Neural cell (in vitro differentiated cells): ENCODE results near the gene DIS3L2. TPM values are rescaled to one million over a fixed set of nuclear protein-coding genes. Genes with fewer than 3 reads are reported as not detected.

Experiments
- H2AFZ ChIP-seq: fragments of 200-600, 300-800 bp; sonication (generic), shearing (Covaris generic); 2 replicates; pipeline ENCODE4 v1.6.0; 2014; ENCODE audit warnings: low read depth, mild to moderate bottlenecking, antibody characterized with exemption, low read length, moderate library complexity
- H3F3A ChIP-seq: fragments of 200-600 bp; shearing (Covaris generic); 2 replicates; pipeline ENCODE4 v1.6.1; 2016; ENCODE audit warnings: mild to moderate bottlenecking, moderate library complexity, mixed read lengths, antibody characterized with exemption, low read length; ENCODE audit not compliant: insufficient read depth, poor library complexity, severe bottlenecking
- H3K27ac ChIP-seq: fragments of 200-600, 300-800 bp; sonication (generic), shearing (Covaris generic); 2 replicates; pipeline ENCODE4 v1.5.1; 2014; ENCODE audit warnings: mild to moderate bottlenecking, low read length, moderate library complexity
- H3K27me3 ChIP-seq: fragments of 300-800, 200-600 bp; sonication (generic), shearing (Covaris generic); 2 replicates; pipeline ENCODE4 v1.6.0; 2014; ENCODE audit warnings: mild to moderate bottlenecking, low read depth, low read length, moderate library complexity; ENCODE audit not compliant: insufficient read depth
- H3K36me3 ChIP-seq: fragments of 300-800, 200-600 bp; sonication (generic), shearing (Covaris generic); 2 replicates; pipeline ENCODE4 v1.5.1; 2014; ENCODE audit warnings: mild to moderate bottlenecking, antibody characterized with exemption, low read length, moderate library complexity; ENCODE audit not compliant: insufficient read depth
- H3K4me2 ChIP-seq: fragments of 300-800, 200-600 bp; sonication (generic), shearing (Covaris generic); 2 replicates; pipeline ENCODE4 v1.6.0; 2014; ENCODE audit warnings: mild to moderate bottlenecking, low read length
- H3K4me3 ChIP-seq: fragments of 300-800, 200-600 bp; sonication (generic), shearing (Covaris generic); 2 replicates; pipeline ENCODE4 v1.5.1; 2014; ENCODE audit warnings: mild to moderate bottlenecking, low read length, moderate library complexity
- H3K79me2 ChIP-seq: fragments of 200-600 bp; shearing (Covaris generic); replicated peaks from 2 replicates; pipeline ENCODE4 v1.6.0; 2014; ENCODE audit warnings: mild to moderate bottlenecking, low read length, moderate library complexity; ENCODE audit not compliant: insufficient read depth
- H3K9ac ChIP-seq: fragments of 300-800, 200-600 bp; sonication (generic), shearing (Covaris generic); 2 replicates; pipeline ENCODE4 v1.6.1; 2016; ENCODE audit warnings: mild to moderate bottlenecking, low read length, mixed read lengths
- H3K9me2 ChIP-seq: fragments of 200-600 bp; shearing (Covaris generic); 2 replicates; pipeline ENCODE4 v1.6.1; 2016; ENCODE audit warnings: mild to moderate bottlenecking, low read length, mixed read lengths; ENCODE audit not compliant: insufficient read depth
- H3K9me3 ChIP-seq: fragments of 200-600, 300-800 bp; sonication (generic), shearing (Covaris generic); 2 replicates; pipeline ENCODE4 v1.6.1; 2016; ENCODE audit warnings: mild to moderate bottlenecking, mixed run types, low read length, moderate library complexity, mixed read lengths
- H4K20me1 ChIP-seq: fragments of 200-600 bp; shearing (Covaris generic); 2 replicates; pipeline ENCODE4 v1.6.1; 2016; ENCODE audit warnings: mild to moderate bottlenecking, mixed run types; ENCODE audit not compliant: insufficient read depth
- EP300 ChIP-seq: fragments of 450-650 bp; conservative IDR thresholded peaks from 2 replicates; pipeline ENCODE4 v1.6.1; 2014; ENCODE audit warnings: antibody characterized with exemption, mild to moderate bottlenecking, moderate library complexity; ENCODE audit not compliant: poor library complexity, severe bottlenecking
- EZH2 ChIP-seq: fragments of 200-600, 300-800 bp; shearing (Covaris generic), sonication (generic); IDR thresholded peaks from 2 replicates; pipeline ENCODE4 v1.6.1; 2014; ENCODE audit warnings: antibody characterized with exemption, low read length, borderline replicate concordance, mild to moderate bottlenecking; ENCODE audit not compliant: insufficient read depth, poor library complexity, severe bottlenecking
- MXI1 ChIP-seq: fragments of 450-650 bp; conservative IDR thresholded peaks from 2 replicates; pipeline ENCODE4 v1.6.1; 2014; ENCODE audit warnings: antibody characterized with exemption, mild to moderate bottlenecking; ENCODE audit not compliant: poor library complexity, severe bottlenecking
- POLR2AphosphoS5 ChIP-seq: IDR thresholded peaks from 2 replicates; pipeline ENCODE4 v1.6.1; 2012
- RAD21 ChIP-seq: fragments of 450-650 bp; conservative IDR thresholded peaks from 2 replicates; pipeline ENCODE4 v1.6.1; 2014; ENCODE audit warnings: antibody characterized with exemption, mild to moderate bottlenecking, moderate library complexity
- SMC3 ChIP-seq: fragments of 450-650 bp; conservative IDR thresholded peaks from 2 replicates; pipeline ENCODE4 v1.6.1; 2014; ENCODE audit warnings: antibody characterized with exemption, mild to moderate bottlenecking, moderate library complexity; ENCODE audit not compliant: poor library complexity
- TAF1 ChIP-seq: IDR thresholded peaks from 2 replicates; pipeline ENCODE4 v1.6.1; 2012; ENCODE audit warnings: low read depth
- polyA plus RNA-seq: library from polyadenylated mRNA; depleted of rRNA; stranded (reverse); fragments of >200 nt; gene quantifications from 2 replicates; pipeline ENCODE4 v1.2.3, GENCODE V29; 2014
- TF ChIP-seq, protein P1 (sequence below): fragments of 450-650 bp; IDR thresholded peaks from 2 replicates; pipeline ENCODE4 v1.5.1; 2014; ENCODE audit warnings: antibody characterized with exemption, mild to moderate bottlenecking, moderate library complexity; ENCODE audit not compliant: poor library complexity, severe bottlenecking
- TF ChIP-seq, protein P2 (sequence below): IDR thresholded peaks from 2 replicates; pipeline ENCODE4 v1.6.1; 2012; ENCODE audit warnings: borderline replicate concordance

DIS3L2 gene
- polyA plus RNA-seq, 1 donor from 2014 or later: 20.0 TPM

- Histone ChIP-seq H2AFZ (no peak overlapping the region), H4K20me1 (no peaks in the 10 kb centered on the region), H3K9me2 (no peaks in the 10 kb centered on the region), H3K9ac (no peak overlapping the region), H3K4me3 (no peak overlapping the region), H3F3A (no peaks in the 10 kb centered on the region), H3K36me3 (no peaks in the 10 kb centered on the region), H3K9me3 (no peaks in the 10 kb centered on the region), H3K79me2 (no peaks in the 10 kb centered on the region), H3K27me3 (no peaks in the 10 kb centered on the region), H3K4me2 (no peak overlapping the region), H3K27ac (no peak overlapping the region)
- TF ChIP-seq EZH2: no peak
- TF ChIP-seq RAD21: no peak
- TF ChIP-seq TAF1: no peak
Measured at GRCh38 chr2:232103140-232103737, 141.7 kb downstream of the DIS3L2 start.

GRCh38 chr2:232104076-232104646 is 142.6 kb downstream of the DIS3L2 start:
- H3K9me2 ChIP-seq: no peaks in the 10 kb centered on the region
- TF ChIP-seq MXI1 (no peak), TAF1 (no peak), SMC3 (no peak), EP300 (no peak), POLR2AphosphoS5 (no peak), EZH2 (no peak), RAD21 (no peak)
- TF ChIP-seq, protein P1, sequence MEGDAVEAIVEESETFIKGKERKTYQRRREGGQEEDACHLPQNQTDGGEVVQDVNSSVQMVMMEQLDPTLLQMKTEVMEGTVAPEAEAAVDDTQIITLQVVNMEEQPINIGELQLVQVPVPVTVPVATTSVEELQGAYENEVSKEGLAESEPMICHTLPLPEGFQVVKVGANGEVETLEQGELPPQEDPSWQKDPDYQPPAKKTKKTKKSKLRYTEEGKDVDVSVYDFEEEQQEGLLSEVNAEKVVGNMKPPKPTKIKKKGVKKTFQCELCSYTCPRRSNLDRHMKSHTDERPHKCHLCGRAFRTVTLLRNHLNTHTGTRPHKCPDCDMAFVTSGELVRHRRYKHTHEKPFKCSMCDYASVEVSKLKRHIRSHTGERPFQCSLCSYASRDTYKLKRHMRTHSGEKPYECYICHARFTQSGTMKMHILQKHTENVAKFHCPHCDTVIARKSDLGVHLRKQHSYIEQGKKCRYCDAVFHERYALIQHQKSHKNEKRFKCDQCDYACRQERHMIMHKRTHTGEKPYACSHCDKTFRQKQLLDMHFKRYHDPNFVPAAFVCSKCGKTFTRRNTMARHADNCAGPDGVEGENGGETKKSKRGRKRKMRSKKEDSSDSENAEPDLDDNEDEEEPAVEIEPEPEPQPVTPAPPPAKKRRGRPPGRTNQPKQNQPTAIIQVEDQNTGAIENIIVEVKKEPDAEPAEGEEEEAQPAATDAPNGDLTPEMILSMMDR: no peak
- TF ChIP-seq, protein P2, sequence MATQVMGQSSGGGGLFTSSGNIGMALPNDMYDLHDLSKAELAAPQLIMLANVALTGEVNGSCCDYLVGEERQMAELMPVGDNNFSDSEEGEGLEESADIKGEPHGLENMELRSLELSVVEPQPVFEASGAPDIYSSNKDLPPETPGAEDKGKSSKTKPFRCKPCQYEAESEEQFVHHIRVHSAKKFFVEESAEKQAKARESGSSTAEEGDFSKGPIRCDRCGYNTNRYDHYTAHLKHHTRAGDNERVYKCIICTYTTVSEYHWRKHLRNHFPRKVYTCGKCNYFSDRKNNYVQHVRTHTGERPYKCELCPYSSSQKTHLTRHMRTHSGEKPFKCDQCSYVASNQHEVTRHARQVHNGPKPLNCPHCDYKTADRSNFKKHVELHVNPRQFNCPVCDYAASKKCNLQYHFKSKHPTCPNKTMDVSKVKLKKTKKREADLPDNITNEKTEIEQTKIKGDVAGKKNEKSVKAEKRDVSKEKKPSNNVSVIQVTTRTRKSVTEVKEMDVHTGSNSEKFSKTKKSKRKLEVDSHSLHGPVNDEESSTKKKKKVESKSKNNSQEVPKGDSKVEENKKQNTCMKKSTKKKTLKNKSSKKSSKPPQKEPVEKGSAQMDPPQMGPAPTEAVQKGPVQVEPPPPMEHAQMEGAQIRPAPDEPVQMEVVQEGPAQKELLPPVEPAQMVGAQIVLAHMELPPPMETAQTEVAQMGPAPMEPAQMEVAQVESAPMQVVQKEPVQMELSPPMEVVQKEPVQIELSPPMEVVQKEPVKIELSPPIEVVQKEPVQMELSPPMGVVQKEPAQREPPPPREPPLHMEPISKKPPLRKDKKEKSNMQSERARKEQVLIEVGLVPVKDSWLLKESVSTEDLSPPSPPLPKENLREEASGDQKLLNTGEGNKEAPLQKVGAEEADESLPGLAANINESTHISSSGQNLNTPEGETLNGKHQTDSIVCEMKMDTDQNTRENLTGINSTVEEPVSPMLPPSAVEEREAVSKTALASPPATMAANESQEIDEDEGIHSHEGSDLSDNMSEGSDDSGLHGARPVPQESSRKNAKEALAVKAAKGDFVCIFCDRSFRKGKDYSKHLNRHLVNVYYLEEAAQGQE: no peak
- H2AFZ ChIP-seq: no peak overlapping the region
- H3K9ac ChIP-seq: no peak overlapping the region
- no peak overlapping the region for H3K4me2 ChIP-seq
- no peaks in the 10 kb centered on the region for H3K79me2 ChIP-seq
- no peaks in the 10 kb centered on the region for H3K27me3 ChIP-seq
- H3K36me3 ChIP-seq: no peaks in the 10 kb centered on the region
- H3F3A ChIP-seq: no peaks in the 10 kb centered on the region
- no peak overlapping the region for H3K27ac ChIP-seq
- H4K20me1 ChIP-seq: no peaks in the 10 kb centered on the region
- H3K4me3 ChIP-seq: no peak overlapping the region
- no peaks in the 10 kb centered on the region for H3K9me3 ChIP-seq
